ENCODE measurements around the gene SFSWAP. TPM values are rescaled to one million over a fixed set of nuclear protein-coding genes. Genes with fewer than 3 reads are reported as not detected.

The SFSWAP gene
- polyA plus RNA-seq, 1 donor from 2014 or later, result 56.6 TPM

DNA sequence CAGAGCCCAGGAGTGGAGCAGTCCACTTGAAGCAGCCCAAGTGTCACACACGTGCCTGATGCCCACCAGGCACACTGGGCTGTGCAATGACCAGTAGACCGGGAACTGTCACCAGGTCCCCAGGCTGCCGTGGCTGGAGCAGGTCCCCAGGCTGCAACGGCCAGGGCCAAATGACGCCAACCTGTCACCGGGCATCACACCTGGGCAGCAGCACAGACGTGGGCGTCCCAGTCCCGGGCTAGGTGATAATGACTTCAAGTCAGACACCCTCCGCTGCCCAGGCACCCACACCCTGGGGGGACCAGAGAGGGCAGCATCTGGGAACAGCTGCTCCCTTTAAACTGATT, 86.7 kb downstream of the SFSWAP start:
- H3K27ac ChIP-seq (ENCODE audit: low read length), result no peak overlapping the region
- TF ChIP-seq, protein P1, sequence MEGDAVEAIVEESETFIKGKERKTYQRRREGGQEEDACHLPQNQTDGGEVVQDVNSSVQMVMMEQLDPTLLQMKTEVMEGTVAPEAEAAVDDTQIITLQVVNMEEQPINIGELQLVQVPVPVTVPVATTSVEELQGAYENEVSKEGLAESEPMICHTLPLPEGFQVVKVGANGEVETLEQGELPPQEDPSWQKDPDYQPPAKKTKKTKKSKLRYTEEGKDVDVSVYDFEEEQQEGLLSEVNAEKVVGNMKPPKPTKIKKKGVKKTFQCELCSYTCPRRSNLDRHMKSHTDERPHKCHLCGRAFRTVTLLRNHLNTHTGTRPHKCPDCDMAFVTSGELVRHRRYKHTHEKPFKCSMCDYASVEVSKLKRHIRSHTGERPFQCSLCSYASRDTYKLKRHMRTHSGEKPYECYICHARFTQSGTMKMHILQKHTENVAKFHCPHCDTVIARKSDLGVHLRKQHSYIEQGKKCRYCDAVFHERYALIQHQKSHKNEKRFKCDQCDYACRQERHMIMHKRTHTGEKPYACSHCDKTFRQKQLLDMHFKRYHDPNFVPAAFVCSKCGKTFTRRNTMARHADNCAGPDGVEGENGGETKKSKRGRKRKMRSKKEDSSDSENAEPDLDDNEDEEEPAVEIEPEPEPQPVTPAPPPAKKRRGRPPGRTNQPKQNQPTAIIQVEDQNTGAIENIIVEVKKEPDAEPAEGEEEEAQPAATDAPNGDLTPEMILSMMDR (IDR thresholded peaks at IDR 0.05; ENCODE audit: poor library complexity, severe bottlenecking), result no peak
- TF ChIP-seq MXI1 (conservative IDR thresholded peaks at IDR 0.05; ENCODE audit: poor library complexity, severe bottlenecking) (no peak), EZH2 (IDR thresholded peaks at IDR 0.05; ENCODE audit: borderline replicate concordance, insufficient read depth, low read length, poor library complexity, severe bottlenecking) (no peak), RAD21 (conservative IDR thresholded peaks at IDR 0.05) (no peak), EP300 (conservative IDR thresholded peaks at IDR 0.05; ENCODE audit: poor library complexity, severe bottlenecking) (no peak), TAF1 (IDR thresholded peaks at IDR 0.05; ENCODE audit: low read depth) (no peak), POLR2AphosphoS5 (IDR thresholded peaks at IDR 0.05) (no peak)
- H3K36me3 ChIP-seq (ENCODE audit: insufficient read depth, low read length), result no peaks in the 10 kb centered on the region
- no peaks in the 10 kb centered on the region for H3K79me2 ChIP-seq (replicated peaks; ENCODE audit: insufficient read depth, low read length)
- H4K20me1 ChIP-seq (ENCODE audit: insufficient read depth), result no peaks in the 10 kb centered on the region
- no peaks in the 10 kb centered on the region for H3K27me3 ChIP-seq (ENCODE audit: insufficient read depth, low read depth, low read length)
- no peak overlapping the region for H3K9ac ChIP-seq (ENCODE audit: low read length)
- no peaks in the 10 kb centered on the region for H3K9me3 ChIP-seq (ENCODE audit: low read length)
- H3K4me3 ChIP-seq (ENCODE audit: low read length), result no peak overlapping the region
- no peak overlapping the region for H2AFZ ChIP-seq (ENCODE audit: low read depth, low read length)
- H3K4me2 ChIP-seq (ENCODE audit: low read length), result no peak overlapping the region
- no peaks in the 10 kb centered on the region for H3F3A ChIP-seq (ENCODE audit: insufficient read depth, low read length, poor library complexity, severe bottlenecking)
- H3K9me2 ChIP-seq (ENCODE audit: insufficient read depth, low read length), result no peaks in the 10 kb centered on the region

DNA sequence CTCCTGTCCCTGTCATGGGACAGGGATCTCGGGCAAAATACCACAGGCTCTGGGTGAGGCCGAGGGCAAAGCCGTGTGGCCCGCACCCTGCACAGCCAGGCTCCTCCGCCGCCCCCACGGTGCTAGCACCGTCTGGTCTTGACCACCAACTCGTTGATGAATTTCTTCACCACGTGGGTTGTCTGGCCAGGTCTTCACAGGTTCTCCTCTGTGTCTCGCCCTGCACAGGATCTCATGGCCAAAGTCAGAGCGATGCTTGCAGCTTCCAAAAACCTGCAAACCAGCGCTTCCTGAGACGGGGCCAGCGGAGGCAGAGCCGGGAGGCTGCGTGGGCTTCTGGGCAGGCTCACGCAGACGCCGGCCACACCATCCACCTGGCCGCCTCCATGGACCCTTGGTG, 88.3 kb downstream of the SFSWAP start:
- Histone ChIP-seq H4K20me1 (ENCODE audit: insufficient read depth) (no peaks in the 10 kb centered on the region), H3K27me3 (ENCODE audit: insufficient read depth, low read depth, low read length) (no peaks in the 10 kb centered on the region), H3K9me3 (ENCODE audit: low read length) (no peaks in the 10 kb centered on the region), H3K27ac (ENCODE audit: low read length) (no peak overlapping the region), H3K4me2 (ENCODE audit: low read length) (no peak overlapping the region), H3K4me3 (ENCODE audit: low read length) (no peak overlapping the region), H3K9ac (ENCODE audit: low read length) (no peak overlapping the region), H2AFZ (ENCODE audit: low read depth, low read length) (no peak overlapping the region), H3K9me2 (ENCODE audit: insufficient read depth, low read length) (no peaks in the 10 kb centered on the region), H3K79me2 (replicated peaks; ENCODE audit: insufficient read depth, low read length) (no peaks in the 10 kb centered on the region), H3F3A (ENCODE audit: insufficient read depth, low read length, poor library complexity, severe bottlenecking) (no peaks in the 10 kb centered on the region), H3K36me3 (ENCODE audit: insufficient read depth, low read length) (no peaks in the 10 kb centered on the region)
- no peak for TF ChIP-seq MXI1 (conservative IDR thresholded peaks at IDR 0.05; ENCODE audit: poor library complexity, severe bottlenecking)
- TF ChIP-seq, protein P1 (IDR thresholded peaks at IDR 0.05; ENCODE audit: poor library complexity, severe bottlenecking), result no peak
- TF ChIP-seq EP300 (conservative IDR thresholded peaks at IDR 0.05; ENCODE audit: poor library complexity, severe bottlenecking), result no peak
- no peak for TF ChIP-seq EZH2 (IDR thresholded peaks at IDR 0.05; ENCODE audit: borderline replicate concordance, insufficient read depth, low read length, poor library complexity, severe bottlenecking)
- no peak for TF ChIP-seq SMC3 (conservative IDR thresholded peaks at IDR 0.05; ENCODE audit: poor library complexity)
- TF ChIP-seq, protein P2, sequence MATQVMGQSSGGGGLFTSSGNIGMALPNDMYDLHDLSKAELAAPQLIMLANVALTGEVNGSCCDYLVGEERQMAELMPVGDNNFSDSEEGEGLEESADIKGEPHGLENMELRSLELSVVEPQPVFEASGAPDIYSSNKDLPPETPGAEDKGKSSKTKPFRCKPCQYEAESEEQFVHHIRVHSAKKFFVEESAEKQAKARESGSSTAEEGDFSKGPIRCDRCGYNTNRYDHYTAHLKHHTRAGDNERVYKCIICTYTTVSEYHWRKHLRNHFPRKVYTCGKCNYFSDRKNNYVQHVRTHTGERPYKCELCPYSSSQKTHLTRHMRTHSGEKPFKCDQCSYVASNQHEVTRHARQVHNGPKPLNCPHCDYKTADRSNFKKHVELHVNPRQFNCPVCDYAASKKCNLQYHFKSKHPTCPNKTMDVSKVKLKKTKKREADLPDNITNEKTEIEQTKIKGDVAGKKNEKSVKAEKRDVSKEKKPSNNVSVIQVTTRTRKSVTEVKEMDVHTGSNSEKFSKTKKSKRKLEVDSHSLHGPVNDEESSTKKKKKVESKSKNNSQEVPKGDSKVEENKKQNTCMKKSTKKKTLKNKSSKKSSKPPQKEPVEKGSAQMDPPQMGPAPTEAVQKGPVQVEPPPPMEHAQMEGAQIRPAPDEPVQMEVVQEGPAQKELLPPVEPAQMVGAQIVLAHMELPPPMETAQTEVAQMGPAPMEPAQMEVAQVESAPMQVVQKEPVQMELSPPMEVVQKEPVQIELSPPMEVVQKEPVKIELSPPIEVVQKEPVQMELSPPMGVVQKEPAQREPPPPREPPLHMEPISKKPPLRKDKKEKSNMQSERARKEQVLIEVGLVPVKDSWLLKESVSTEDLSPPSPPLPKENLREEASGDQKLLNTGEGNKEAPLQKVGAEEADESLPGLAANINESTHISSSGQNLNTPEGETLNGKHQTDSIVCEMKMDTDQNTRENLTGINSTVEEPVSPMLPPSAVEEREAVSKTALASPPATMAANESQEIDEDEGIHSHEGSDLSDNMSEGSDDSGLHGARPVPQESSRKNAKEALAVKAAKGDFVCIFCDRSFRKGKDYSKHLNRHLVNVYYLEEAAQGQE (IDR thresholded peaks at IDR 0.05; ENCODE audit: borderline replicate concordance), result no peak
- no peak for TF ChIP-seq POLR2AphosphoS5 (IDR thresholded peaks at IDR 0.05)
- no peak for TF ChIP-seq TAF1 (IDR thresholded peaks at IDR 0.05; ENCODE audit: low read depth)
- no peak for TF ChIP-seq RAD21 (conservative IDR thresholded peaks at IDR 0.05)

Data from neural cell (in vitro differentiated cells).